ENCODE results near the gene TXNDC15.
"Not testable (repeated sequence)": the region's sequence is repeated elsewhere in the genome, so short reads cannot be mapped to it uniquely, and the experiment has no call there.

Gene TXNDC15

DNA sequence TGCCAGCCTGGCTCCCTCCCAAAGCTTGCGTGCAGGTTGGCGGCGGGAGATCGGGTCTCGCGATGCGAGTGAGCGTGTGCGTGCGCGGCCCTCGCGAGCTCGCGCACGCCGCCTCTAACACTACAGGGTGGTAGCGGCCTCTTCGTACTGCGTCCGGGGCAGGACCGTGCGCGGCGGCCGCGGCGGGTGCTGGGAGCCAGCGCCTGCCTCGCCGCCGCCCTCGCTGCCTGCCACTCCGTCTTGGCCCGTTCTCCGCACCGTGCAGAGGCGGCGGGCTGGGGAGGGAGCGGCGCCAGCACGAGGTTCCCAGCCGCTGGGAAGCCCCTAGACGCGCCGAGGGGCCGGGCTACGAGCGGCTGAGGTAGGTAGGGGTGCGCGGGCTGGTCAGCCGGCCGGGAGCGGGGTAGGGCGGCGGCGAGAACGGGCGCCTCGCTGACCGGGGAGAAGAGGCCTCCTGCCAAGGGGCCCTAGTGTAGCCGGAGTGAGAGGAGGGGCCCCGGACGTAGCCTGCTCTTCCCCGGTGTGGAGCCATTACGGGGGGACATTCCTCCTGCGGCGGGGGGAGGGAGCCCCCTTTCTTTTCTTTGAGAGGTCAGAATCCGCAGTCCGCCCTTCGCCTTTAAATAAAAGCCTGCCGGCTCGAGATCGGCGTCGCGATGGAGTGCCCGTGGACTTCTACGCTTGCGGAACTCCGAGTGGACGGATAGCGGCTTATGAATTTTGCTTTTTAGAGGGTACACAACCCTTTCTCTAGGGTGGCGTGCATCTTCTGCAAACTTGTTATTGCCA lies 28.1 kb upstream of the TXNDC15 start, which contains the start of gene C5orf24:
TSS of gene C5orf24 (plus strand) at position 117 of the 789 bp plus-strand sequence. CDS start 8,933 bp downstream, outside the sequence.
- Histone ChIP-seq H3K9ac (ENCODE audit: low read depth, low read length) (peak within 1 kb of the TSS; percentile 89), H3K27me3 (ENCODE audit: control insufficient read depth, insufficient read depth, low read length) (no peaks in the 10 kb centered on the region), H3K4me3 (ENCODE audit: low read depth, low read length) (peak within 1 kb of the TSS; percentile 77), H3K9me3 (ENCODE audit: control insufficient read depth, insufficient read depth, low read length) (no peaks in the 10 kb centered on the region), H3K36me3 (ENCODE audit: control insufficient read depth, insufficient read depth, low read length) (peaks cover 2% of the 10 kb centered on the region), H3K4me1 (ENCODE audit: control insufficient read depth, insufficient read depth, low read length) (peaks cover 5% of the 10 kb centered on the region)

GRCh38 chr5:134846641-134846960 lies 27.6 kb upstream of the TXNDC15 start:
- peak overlapping the region; percentile 89 for H3K9ac ChIP-seq (ENCODE audit: low read depth, low read length)

GRCh38 chr5:134849434-134849933 lies 24.7 kb upstream of the TXNDC15 start:
- not testable (repeated sequence) for H3K4me3 ChIP-seq (ENCODE audit: low read depth, low read length); H3K4me1 ChIP-seq (ENCODE audit: control insufficient read depth, insufficient read depth, low read length); H3K36me3 ChIP-seq (ENCODE audit: control insufficient read depth, insufficient read depth, low read length); H3K27me3 ChIP-seq (ENCODE audit: control insufficient read depth, insufficient read depth, low read length); H3K9me3 ChIP-seq (ENCODE audit: control insufficient read depth, insufficient read depth, low read length); H3K9ac ChIP-seq (ENCODE audit: low read depth, low read length)

More at GRCh38 chr5:134846641-134846960, 27.6 kb upstream of the TXNDC15 start:
- Histone ChIP-seq H3K4me3 (ENCODE audit: low read depth, low read length) (peak overlapping the region; percentile 77), H3K4me1 (ENCODE audit: control insufficient read depth, insufficient read depth, low read length) (peaks cover 5% of the 10 kb centered on the region), H3K27me3 (ENCODE audit: control insufficient read depth, insufficient read depth, low read length) (no peaks in the 10 kb centered on the region), H3K36me3 (ENCODE audit: control insufficient read depth, insufficient read depth, low read length) (peaks cover 2% of the 10 kb centered on the region), H3K9me3 (ENCODE audit: control insufficient read depth, insufficient read depth, low read length) (no peaks in the 10 kb centered on the region)

- no peak overlapping the region for H3K9ac ChIP-seq (ENCODE audit: low read depth, low read length)
- no peak overlapping the region for H3K4me3 ChIP-seq (ENCODE audit: low read depth, low read length)
- no peaks in the 10 kb centered on the region for H3K27me3 ChIP-seq (ENCODE audit: control insufficient read depth, insufficient read depth, low read length)
- H3K4me1 ChIP-seq (ENCODE audit: control insufficient read depth, insufficient read depth, low read length), result peaks cover 5% of the 10 kb centered on the region
- peaks cover 5% of the 10 kb centered on the region for H3K36me3 ChIP-seq (ENCODE audit: control insufficient read depth, insufficient read depth, low read length)
- no peaks in the 10 kb centered on the region for H3K9me3 ChIP-seq (ENCODE audit: control insufficient read depth, insufficient read depth, low read length)
These were observed 22.8 kb upstream of the TXNDC15 start for GRCh38 chr5:134851307-134851923.

DNA sequence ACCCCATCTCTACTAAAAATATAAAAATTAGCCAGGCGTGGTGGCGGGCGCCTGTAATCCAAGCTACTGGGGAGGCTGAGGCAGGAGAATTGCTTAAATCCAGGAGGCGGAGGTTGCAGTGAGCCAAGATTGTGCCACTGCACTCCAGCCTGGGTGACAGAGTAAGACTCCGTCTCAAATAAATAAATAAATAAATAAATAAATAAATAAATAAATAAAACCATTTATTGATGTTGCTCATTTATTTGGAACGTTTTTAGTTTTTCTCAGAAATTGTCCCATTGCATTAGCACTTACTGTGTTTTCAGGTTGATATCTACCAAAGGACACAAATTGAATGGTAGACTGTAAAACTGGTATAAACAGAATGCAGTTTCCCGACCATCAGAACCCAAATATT lies 17.7 kb upstream of the TXNDC15 start:
- H3K27me3 ChIP-seq (ENCODE audit: control insufficient read depth, insufficient read depth, low read length); H3K4me3 ChIP-seq (ENCODE audit: low read depth, low read length); H3K9me3 ChIP-seq (ENCODE audit: control insufficient read depth, insufficient read depth, low read length); H3K9ac ChIP-seq (ENCODE audit: low read depth, low read length); H3K36me3 ChIP-seq (ENCODE audit: control insufficient read depth, insufficient read depth, low read length); H3K4me1 ChIP-seq (ENCODE audit: control insufficient read depth, insufficient read depth, low read length): not testable (repeated sequence)

DNA sequence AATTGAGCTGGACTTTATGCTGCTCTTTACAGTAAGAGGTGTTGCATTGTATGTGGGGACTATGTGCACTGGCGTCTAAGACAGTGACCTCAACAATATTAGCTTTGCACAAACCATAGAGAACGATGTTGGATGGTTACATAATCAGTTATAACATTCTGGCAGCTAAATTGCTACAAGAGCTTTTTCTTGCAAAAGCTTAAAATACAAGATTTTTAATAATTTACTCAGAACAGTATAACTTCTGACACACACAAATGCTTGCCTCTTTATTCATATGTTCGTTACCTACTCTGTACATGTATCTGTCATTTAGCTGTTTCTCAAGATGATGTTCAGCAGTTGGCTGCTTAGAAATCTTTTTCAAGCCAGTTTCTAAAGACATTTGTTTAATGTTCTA lies 16.8 kb upstream of the TXNDC15 start:
- H3K4me1 ChIP-seq (ENCODE audit: control insufficient read depth, insufficient read depth, low read length), result no peaks in the 10 kb centered on the region
- H3K9me3 ChIP-seq (ENCODE audit: control insufficient read depth, insufficient read depth, low read length), result no peaks in the 10 kb centered on the region
- no peak overlapping the region for H3K9ac ChIP-seq (ENCODE audit: low read depth, low read length)
- no peak overlapping the region for H3K4me3 ChIP-seq (ENCODE audit: low read depth, low read length)
- H3K36me3 ChIP-seq (ENCODE audit: control insufficient read depth, insufficient read depth, low read length), result peaks cover 3% of the 10 kb centered on the region
- no peaks in the 10 kb centered on the region for H3K27me3 ChIP-seq (ENCODE audit: control insufficient read depth, insufficient read depth, low read length)

DNA sequence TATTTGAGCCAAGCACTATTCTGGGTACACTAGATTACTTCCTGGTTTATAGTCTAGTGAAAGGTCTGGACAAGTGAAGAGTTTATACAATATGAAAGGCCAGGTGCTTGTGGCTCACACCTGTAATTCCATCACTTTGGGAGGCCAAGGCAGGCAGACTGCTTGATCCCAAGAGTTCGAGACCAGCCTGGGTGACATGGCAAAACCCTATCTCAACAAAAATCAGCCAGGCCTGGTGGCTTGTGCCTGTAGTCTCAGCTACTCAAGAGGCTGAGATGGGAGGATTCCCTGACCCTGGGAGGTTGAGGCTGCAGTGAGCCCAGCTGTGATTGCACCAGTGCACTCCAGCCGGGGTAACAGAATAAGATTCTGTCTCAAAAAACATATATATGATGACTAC lies 9.5 kb upstream of the TXNDC15 start:
- H3K4me1 ChIP-seq (ENCODE audit: control insufficient read depth, insufficient read depth, low read length), result no peaks in the 10 kb centered on the region
- H3K36me3 ChIP-seq (ENCODE audit: control insufficient read depth, insufficient read depth, low read length), result no peaks in the 10 kb centered on the region
- H3K9me3 ChIP-seq (ENCODE audit: control insufficient read depth, insufficient read depth, low read length), result no peaks in the 10 kb centered on the region

DNA sequence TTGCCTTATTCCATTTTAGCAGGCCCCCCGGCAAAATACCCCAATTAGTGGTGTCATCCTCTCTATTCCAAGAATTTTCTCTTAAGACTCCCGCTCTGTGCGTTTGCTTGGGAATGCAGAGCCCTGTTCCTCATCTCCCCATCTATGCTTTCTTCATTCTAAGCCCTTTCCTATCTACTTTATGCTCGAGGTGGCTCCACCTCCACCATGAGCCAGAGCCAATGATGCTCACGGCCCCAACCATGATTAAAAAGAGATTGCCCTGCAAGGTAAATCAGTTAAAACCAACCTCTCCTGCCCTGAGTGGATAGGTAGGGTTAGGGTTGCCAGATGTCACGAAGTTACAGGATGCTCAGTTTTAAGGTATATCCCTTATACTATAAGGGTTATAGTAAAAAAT lies 677 bp upstream of the TXNDC15 start:
- H3K36me3 ChIP-seq (ENCODE audit: control insufficient read depth, insufficient read depth, low read length), result no peaks in the 10 kb centered on the region
- H3K9ac ChIP-seq (ENCODE audit: low read depth, low read length), result no peak overlapping the region
- no peaks in the 10 kb centered on the region for H3K9me3 ChIP-seq (ENCODE audit: control insufficient read depth, insufficient read depth, low read length)
- H3K27me3 ChIP-seq (ENCODE audit: control insufficient read depth, insufficient read depth, low read length), result no peaks in the 10 kb centered on the region
- no peaks in the 10 kb centered on the region for H3K4me1 ChIP-seq (ENCODE audit: control insufficient read depth, insufficient read depth, low read length)
- peak overlapping the region; percentile 89 for H3K4me3 ChIP-seq (ENCODE audit: low read depth, low read length)

More for the DNA sequence above, 9.5 kb upstream of the TXNDC15 start:
- no peak overlapping the region for H3K4me3 ChIP-seq (ENCODE audit: low read depth, low read length)
- no peak overlapping the region for H3K9ac ChIP-seq (ENCODE audit: low read depth, low read length)
- no peaks in the 10 kb centered on the region for H3K27me3 ChIP-seq (ENCODE audit: control insufficient read depth, insufficient read depth, low read length)

GRCh38 chr5:134874831-134875655 lies 872 bp downstream of the TXNDC15 start:
- Histone ChIP-seq H3K9me3 (ENCODE audit: control insufficient read depth, insufficient read depth, low read length) (no peaks in the 10 kb centered on the region), H3K4me3 (ENCODE audit: low read depth, low read length) (peak overlapping the region; percentile 89), H3K4me1 (ENCODE audit: control insufficient read depth, insufficient read depth, low read length) (no peaks in the 10 kb centered on the region), H3K27me3 (ENCODE audit: control insufficient read depth, insufficient read depth, low read length) (no peaks in the 10 kb centered on the region), H3K9ac (ENCODE audit: low read depth, low read length) (peak overlapping the region; percentile 97), H3K36me3 (ENCODE audit: control insufficient read depth, insufficient read depth, low read length) (no peaks in the 10 kb centered on the region)

- Histone ChIP-seq H3K36me3 (ENCODE audit: control insufficient read depth, insufficient read depth, low read length) (no peaks in the 10 kb centered on the region), H3K4me1 (ENCODE audit: control insufficient read depth, insufficient read depth, low read length) (no peaks in the 10 kb centered on the region), H3K9me3 (ENCODE audit: control insufficient read depth, insufficient read depth, low read length) (no peaks in the 10 kb centered on the region), H3K27me3 (ENCODE audit: control insufficient read depth, insufficient read depth, low read length) (no peaks in the 10 kb centered on the region), H3K9ac (ENCODE audit: low read depth, low read length) (no peak overlapping the region), H3K4me3 (ENCODE audit: low read depth, low read length) (no peak overlapping the region)
These were observed 3.0 kb downstream of the TXNDC15 start for GRCh38 chr5:134877159-134877558.

- Histone ChIP-seq H3K36me3 (ENCODE audit: control insufficient read depth, insufficient read depth, low read length) (no peaks in the 10 kb centered on the region), H3K27me3 (ENCODE audit: control insufficient read depth, insufficient read depth, low read length) (no peaks in the 10 kb centered on the region), H3K9me3 (ENCODE audit: control insufficient read depth, insufficient read depth, low read length) (no peaks in the 10 kb centered on the region), H3K4me3 (ENCODE audit: low read depth, low read length) (no peak overlapping the region), H3K9ac (ENCODE audit: low read depth, low read length) (no peak overlapping the region), H3K4me1 (ENCODE audit: control insufficient read depth, insufficient read depth, low read length) (no peaks in the 10 kb centered on the region)
These were observed 4.2 kb downstream of the TXNDC15 start for GRCh38 chr5:134878403-134878802.
